Stimulated activated naive CD4-positive, alpha-beta T cell (primary cell): ENCODE results near the gene ZBTB33.

Source experiments
- DNase-seq, 6 experiments: peaks; one replicate each; lab custom pipeline; 2025; lab: John Stamatoyannopoulos, UW

The ZBTB33 gene

GRCh38 chrX:120250522-120251271 lies at the start of gene ZBTB33:
ZBTB33 (plus strand) TSS chrX:120250812; CDS start chrX:120253416, 2,604 bp downstream.
- DNase-seq = peak; percentile 66 to 85 (median 78)

- DNase-seq = no peak
Observed at GRCh38 chrX:120200851-120201250, 49.8 kb upstream of the ZBTB33 start.

GRCh38 chrX:120205816-120206753 lies 44.5 kb upstream of the ZBTB33 start:
- DNase-seq = no peak

- DNase-seq = no peak
Observed at GRCh38 chrX:120207009-120207605, 43.5 kb upstream of the ZBTB33 start.

- DNase-seq = peak; percentile 7 to 56 (median 28)
Observed at GRCh38 chrX:120213438-120214265, 37.0 kb upstream of the ZBTB33 start.

- DNase-seq = no peak
Observed at GRCh38 chrX:120223374-120223773, 27.2 kb upstream of the ZBTB33 start.

- DNase-seq = no peak
Observed at GRCh38 chrX:120224388-120224787, 26.2 kb upstream of the ZBTB33 start.

GRCh38 chrX:120228187-120228908 lies 22.3 kb upstream of the ZBTB33 start:
- no peak for DNase-seq

GRCh38 chrX:120235284-120235683 lies 15.3 kb upstream of the ZBTB33 start:
- DNase-seq = no peak

GRCh38 chrX:120236687-120237479 lies 13.7 kb upstream of the ZBTB33 start:
- no peak for DNase-seq

GRCh38 chrX:120238933-120239332 lies 11.7 kb upstream of the ZBTB33 start:
- DNase-seq = no peak

GRCh38 chrX:120242813-120243212 lies 7.8 kb upstream of the ZBTB33 start:
- no peak for DNase-seq

GRCh38 chrX:120244395-120244734 lies 6.2 kb upstream of the ZBTB33 start:
- DNase-seq = peak in 1 of 6 experiments; percentile 30

GRCh38 chrX:120244735-120245498 lies 5.7 kb upstream of the ZBTB33 start:
- DNase-seq = peak; percentile 12 to 61 (median 38)

- DNase-seq = peak in 5 of 6 experiments; percentile 8 to 42 (median 18)
Observed at GRCh38 chrX:120251471-120252011, 929 bp downstream of the ZBTB33 start.

GRCh38 chrX:120253784-120254183 lies 3.2 kb downstream of the ZBTB33 start:
- DNase-seq = no peak

GRCh38 chrX:120260369-120260768 lies 9.8 kb downstream of the ZBTB33 start:
- DNase-seq = no peak

GRCh38 chrX:120262859-120263708 lies 12.5 kb downstream of the ZBTB33 start:
- no peak for DNase-seq
